Measurements from ENCODE around the gene P2RX7. TPM values are rescaled to one million over a fixed set of nuclear protein-coding genes. Genes with fewer than 3 reads are reported as not detected.

The P2RX7 gene
- total RNA-seq, 4 donors from 2014 or later: 9.8 to 38.6 (median 24.4) TPM

GRCh38 chr12:121236776-121237175 lies 104.1 kb downstream of the P2RX7 start:
- H3K4me3 ChIP-seq (ENCODE audit: low read depth, poor library complexity, severe bottlenecking): no peak overlapping the region
- DNase-seq (ENCODE audit: low spot score in 2 of 2): no peak
- TF ChIP-seq CTCF (IDR thresholded peaks at IDR 0.05) (no peak), POLR2A (IDR thresholded peaks at IDR 0.05) (no peak)
- 88 to 91% methylated on average over 9 of the region's 9 CpGs for WGBS, 2 donors
- intact Hi-C loops (cut with DNase I; ENCODE audit: low total_unique reads): no loop called here

- intact Hi-C loops (cut with DNase I; ENCODE audit: low total_unique reads): no loop called here
- TF ChIP-seq CTCF (IDR thresholded peaks at IDR 0.05) (no peak), POLR2A (IDR thresholded peaks at IDR 0.05) (no peak)
- no peak for DNase-seq (ENCODE audit: low spot score in 2 of 2)
- WGBS, 2 donors: 77 to 86% methylated on average over 8 of the region's 8 CpGs
- H3K4me3 ChIP-seq (ENCODE audit: low read depth, poor library complexity, severe bottlenecking): no peak overlapping the region
Observed at GRCh38 chr12:121237415-121237814, 104.7 kb downstream of the P2RX7 start.

Other genes starting within 250 kb of the P2RX7 start
- 10 to 100 TPM; 47.3 to 59.0 (median 52.4) TPM for gene SPPL3, start 228.5 kb upstream of the P2RX7 start, total RNA-seq
- gene HNF1A, start 154.3 kb upstream of the P2RX7 start, total RNA-seq: under 1 TPM in 2 of 4 donors, not detected in 2; 0.10 to 0.23 TPM
- 1 to 10 TPM; 4.3 to 8.9 (median 6.1) TPM for gene C12orf43, start 116.4 kb upstream of the P2RX7 start, total RNA-seq
- under 1 TPM in 2 of 4 donors, not detected in 2; 0.25 to 0.39 TPM for gene OASL, start 93.6 kb upstream of the P2RX7 start, total RNA-seq
- 10 to 100 TPM; 19.4 to 38.0 (median 24.2) TPM for gene P2RX4, start 77.3 kb downstream of the P2RX7 start, total RNA-seq
- 10 to 100 TPM; 18.2 to 31.4 (median 21.5) TPM for gene CAMKK2, start 163.8 kb downstream of the P2RX7 start, total RNA-seq
- gene ANAPC5, start 219.5 kb downstream of the P2RX7 start, total RNA-seq: 10 to 100 TPM; 73.7 to 97.4 (median 91.5) TPM